ENCODE measurements around the gene ZFPM1. TPM values are rescaled to one million over a fixed set of nuclear protein-coding genes. Genes with fewer than 3 reads are reported as not detected.

Gene ZFPM1
- total RNA-seq, 3 donors from 2014 or later (not counting 1 experiment from before 2014, with no cell fraction given) = 56.3 to 71.0 (median 64.6) TPM

DNA sequence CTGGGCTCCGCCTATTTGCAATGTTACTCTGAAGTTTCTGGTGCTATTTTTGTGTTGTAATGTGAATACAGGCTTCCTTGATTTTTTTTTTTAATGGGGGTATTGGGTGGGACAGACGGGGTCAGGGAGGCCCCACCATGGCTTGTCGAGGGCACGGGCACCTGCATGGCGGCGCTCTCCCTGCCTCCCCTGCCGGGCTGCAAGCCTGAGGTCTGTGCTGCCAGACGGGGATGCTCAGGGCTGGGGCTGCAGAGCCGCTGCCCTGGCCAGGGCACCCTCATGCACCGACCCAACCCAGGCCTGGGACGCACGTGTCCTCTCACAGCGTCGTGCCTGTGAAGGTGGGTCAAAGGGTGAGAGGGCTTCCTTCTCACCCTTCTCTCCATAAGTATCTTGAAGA is 13.0 kb upstream of the ZFPM1 start:
- no peaks in the 10 kb centered on the region for H3K36me3 ChIP-seq (ENCODE audit: control insufficient read depth, insufficient read depth, low read length)
- H3K9me3 Mint-ChIP-seq = no peaks in the 10 kb centered on the region
- H3K27ac ChIP-seq (ENCODE audit: low read length) = no peak overlapping the region
- peaks cover 0 to 18% of the 10 kb centered on the region in 2 donors for H3K4me1 Mint-ChIP-seq
- 85% methylated on average over 10 of the region's 14 CpGs for WGBS (ENCODE audit: insufficient coverage)
- no peak overlapping the region for H3K4me3 Mint-ChIP-seq
- TF ChIP-seq, protein P1, sequence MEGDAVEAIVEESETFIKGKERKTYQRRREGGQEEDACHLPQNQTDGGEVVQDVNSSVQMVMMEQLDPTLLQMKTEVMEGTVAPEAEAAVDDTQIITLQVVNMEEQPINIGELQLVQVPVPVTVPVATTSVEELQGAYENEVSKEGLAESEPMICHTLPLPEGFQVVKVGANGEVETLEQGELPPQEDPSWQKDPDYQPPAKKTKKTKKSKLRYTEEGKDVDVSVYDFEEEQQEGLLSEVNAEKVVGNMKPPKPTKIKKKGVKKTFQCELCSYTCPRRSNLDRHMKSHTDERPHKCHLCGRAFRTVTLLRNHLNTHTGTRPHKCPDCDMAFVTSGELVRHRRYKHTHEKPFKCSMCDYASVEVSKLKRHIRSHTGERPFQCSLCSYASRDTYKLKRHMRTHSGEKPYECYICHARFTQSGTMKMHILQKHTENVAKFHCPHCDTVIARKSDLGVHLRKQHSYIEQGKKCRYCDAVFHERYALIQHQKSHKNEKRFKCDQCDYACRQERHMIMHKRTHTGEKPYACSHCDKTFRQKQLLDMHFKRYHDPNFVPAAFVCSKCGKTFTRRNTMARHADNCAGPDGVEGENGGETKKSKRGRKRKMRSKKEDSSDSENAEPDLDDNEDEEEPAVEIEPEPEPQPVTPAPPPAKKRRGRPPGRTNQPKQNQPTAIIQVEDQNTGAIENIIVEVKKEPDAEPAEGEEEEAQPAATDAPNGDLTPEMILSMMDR (IDR thresholded peaks at IDR 0.05) = no peak
- no peaks in the 10 kb centered on the region for H3K27me3 Mint-ChIP-seq (ENCODE audit: low read depth in 2 of 2)
- intact Hi-C loops (cut with micrococcal nuclease) = no loop called here
- DNase-seq (no peak), ATAC-seq (no peak)
- H3K4me3 ChIP-seq (ENCODE audit: low read length) = no peak overlapping the region
- no peak overlapping the region for H3K27ac Mint-ChIP-seq
- H3K4me1 ChIP-seq (ENCODE audit: control insufficient read depth, insufficient read depth, low read length) = peaks cover 9% of the 10 kb centered on the region
- H3K9me3 ChIP-seq (ENCODE audit: control insufficient read depth, insufficient read depth, low read length) = no peaks in the 10 kb centered on the region
- H3K36me3 Mint-ChIP-seq = no peaks in the 10 kb centered on the region
- no peaks in the 10 kb centered on the region for H3K27me3 ChIP-seq (ENCODE audit: control insufficient read depth, insufficient read depth, low read length)

DNA sequence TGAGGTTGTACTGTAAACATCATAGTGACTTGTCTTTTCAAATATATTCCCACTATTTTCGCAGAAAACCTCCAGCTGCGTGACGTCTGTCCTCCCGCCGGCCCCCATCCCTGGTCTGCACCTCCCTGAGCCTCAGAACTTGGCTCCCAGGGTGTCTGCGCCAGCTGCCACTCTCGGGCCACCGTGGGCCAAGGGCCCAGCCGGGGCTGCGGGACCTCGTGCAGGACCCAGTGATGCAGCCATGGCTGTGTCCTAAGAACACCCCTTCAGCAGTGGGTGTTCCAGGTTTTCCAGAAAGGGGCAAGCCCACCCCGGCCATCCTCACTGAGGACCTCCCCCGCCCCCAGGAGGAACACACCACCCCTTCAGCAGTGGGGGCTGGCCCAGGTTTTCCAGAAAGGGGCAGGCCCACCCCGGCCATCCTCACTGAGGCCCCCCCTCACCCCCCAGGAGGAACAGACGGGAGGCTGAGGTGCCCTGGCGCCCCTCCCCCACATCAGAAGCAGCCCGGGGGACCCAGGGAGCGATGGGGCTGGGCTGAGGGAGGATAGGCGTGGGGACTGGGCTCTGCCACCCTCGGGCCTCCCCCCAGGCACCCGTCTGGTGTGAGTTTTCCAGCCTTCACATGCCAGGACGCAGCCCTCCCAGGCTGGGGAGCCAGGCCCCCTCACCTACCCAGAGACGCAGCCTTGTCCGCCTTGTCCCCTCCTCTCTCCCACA is 12.2 kb upstream of the ZFPM1 start:
- Mint-ChIP-seq H3K27ac (no peak overlapping the region), H3K4me1 (peaks cover 0 to 15% of the 10 kb centered on the region in 2 donors), H3K36me3 (no peaks in the 10 kb centered on the region), H3K4me3 (no peak overlapping the region), H3K9me3 (no peaks in the 10 kb centered on the region), H3K27me3 (ENCODE audit: low read depth in 2 of 2) (no peaks in the 10 kb centered on the region)
- TF ChIP-seq, protein P1 (IDR thresholded peaks at IDR 0.05) = no peak
- DNase-seq (no peak), ATAC-seq (no peak)
- H3K9me3 ChIP-seq (ENCODE audit: control insufficient read depth, insufficient read depth, low read length) = no peaks in the 10 kb centered on the region
- WGBS (ENCODE audit: insufficient coverage) = 91% methylated on average over 21 of the region's 24 CpGs
- H3K4me3 ChIP-seq (ENCODE audit: low read length) = no peak overlapping the region
- H3K4me1 ChIP-seq (ENCODE audit: control insufficient read depth, insufficient read depth, low read length) = peaks cover 9% of the 10 kb centered on the region
- no peak overlapping the region for H3K27ac ChIP-seq (ENCODE audit: low read length)
- intact Hi-C loops (cut with micrococcal nuclease) = no loop called here
- no peaks in the 10 kb centered on the region for H3K27me3 ChIP-seq (ENCODE audit: control insufficient read depth, insufficient read depth, low read length)
- no peaks in the 10 kb centered on the region for H3K36me3 ChIP-seq (ENCODE audit: control insufficient read depth, insufficient read depth, low read length)

DNA sequence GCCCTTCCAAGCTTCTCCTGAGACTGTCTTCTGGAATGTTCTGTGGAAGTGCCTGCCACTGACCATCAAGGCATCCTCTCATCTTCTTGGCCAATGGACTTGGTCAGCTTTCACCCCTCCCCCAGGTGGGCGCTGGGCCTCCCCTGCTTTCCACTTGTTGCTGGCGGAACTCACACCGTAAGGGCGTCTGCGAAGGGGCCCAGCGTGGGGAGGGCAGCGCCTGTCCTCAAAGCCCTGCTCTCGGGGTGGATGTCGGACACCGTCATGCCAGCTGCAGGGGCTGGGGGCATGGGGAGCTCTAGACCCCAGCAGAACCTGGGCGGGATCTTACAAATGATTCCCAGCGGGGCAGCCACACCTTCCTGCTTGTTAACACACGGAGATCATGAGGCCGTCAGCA is 11.6 kb upstream of the ZFPM1 start:
- H3K4me1 ChIP-seq (ENCODE audit: control insufficient read depth, insufficient read depth, low read length) = peaks cover 9% of the 10 kb centered on the region
- no peak overlapping the region for H3K4me3 ChIP-seq (ENCODE audit: low read length)
- Mint-ChIP-seq H3K27me3 (ENCODE audit: low read depth in 2 of 2) (no peaks in the 10 kb centered on the region), H3K27ac (no peak overlapping the region), H3K36me3 (no peaks in the 10 kb centered on the region), H3K4me3 (no peak overlapping the region), H3K9me3 (no peaks in the 10 kb centered on the region), H3K4me1 (peaks cover 0 to 15% of the 10 kb centered on the region in 2 donors)
- H3K27ac ChIP-seq (ENCODE audit: low read length) = no peak overlapping the region
- H3K36me3 ChIP-seq (ENCODE audit: control insufficient read depth, insufficient read depth, low read length) = no peaks in the 10 kb centered on the region
- no peaks in the 10 kb centered on the region for H3K27me3 ChIP-seq (ENCODE audit: control insufficient read depth, insufficient read depth, low read length)
- TF ChIP-seq, protein P1 (IDR thresholded peaks at IDR 0.05) = no peak
- no peak for DNase-seq
- no peaks in the 10 kb centered on the region for H3K9me3 ChIP-seq (ENCODE audit: control insufficient read depth, insufficient read depth, low read length)
- no peak for ATAC-seq
- 94% methylated on average over 14 of the region's 14 CpGs for WGBS (ENCODE audit: insufficient coverage)
- intact Hi-C loops (cut with micrococcal nuclease) = no loop called here

DNA sequence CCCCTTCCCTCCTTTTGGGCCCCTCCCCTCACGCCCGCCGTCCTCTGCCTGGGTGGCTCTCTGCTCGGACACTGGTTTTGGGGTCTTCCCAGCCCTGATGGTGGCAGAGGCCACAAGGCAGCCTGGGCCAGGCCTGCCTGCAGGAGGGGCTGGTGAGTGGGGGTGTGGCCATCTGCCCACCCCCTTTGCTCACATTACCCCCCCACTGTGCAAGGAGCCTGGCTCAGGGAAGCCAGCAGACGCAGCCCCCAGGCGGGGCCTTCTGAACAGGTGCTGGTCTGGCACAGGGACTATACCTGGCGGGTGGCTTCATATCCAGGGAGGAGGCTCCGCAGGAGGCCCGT is 10.7 kb upstream of the ZFPM1 start:
- ATAC-seq = no peak
- no peak overlapping the region for H3K4me3 ChIP-seq (ENCODE audit: low read length)
- H3K36me3 ChIP-seq (ENCODE audit: control insufficient read depth, insufficient read depth, low read length) = no peaks in the 10 kb centered on the region
- Mint-ChIP-seq H3K27me3 (ENCODE audit: low read depth in 2 of 2) (no peaks in the 10 kb centered on the region), H3K36me3 (no peaks in the 10 kb centered on the region), H3K4me3 (no peak overlapping the region), H3K9me3 (no peaks in the 10 kb centered on the region), H3K4me1 (peaks cover 0 to 15% of the 10 kb centered on the region in 2 donors), H3K27ac (no peak overlapping the region)
- no peak overlapping the region for H3K27ac ChIP-seq (ENCODE audit: low read length)
- TF ChIP-seq, protein P1 (IDR thresholded peaks at IDR 0.05) = no peak
- no peaks in the 10 kb centered on the region for H3K9me3 ChIP-seq (ENCODE audit: control insufficient read depth, insufficient read depth, low read length)
- H3K27me3 ChIP-seq (ENCODE audit: control insufficient read depth, insufficient read depth, low read length) = no peaks in the 10 kb centered on the region
- H3K4me1 ChIP-seq (ENCODE audit: control insufficient read depth, insufficient read depth, low read length) = peaks cover 9% of the 10 kb centered on the region
- WGBS (ENCODE audit: insufficient coverage) = 81% methylated on average over 9 of the region's 9 CpGs
- DNase-seq = no peak
- intact Hi-C loops (cut with micrococcal nuclease) = loop anchor here (2.0 kb wide), 1 partner anchor 120 kb away; no protein-coding TSS in a partner anchor

Measured in natural killer cell (primary cell).